HepG2 (cell line): ENCODE measurements around the gene HES3. TPM values are rescaled to one million over a fixed set of nuclear protein-coding genes. Genes with fewer than 3 reads are reported as not detected.

Experiments
- ATF2 ChIP-seq: sonication (generic); formaldehyde crosslinking; IDR thresholded peaks from 2 replicates; pipeline ENCODE4 v1.4.0; 2020; ENCODE audit warnings: missing genetic modification reagents
- EZH2 ChIP-seq: conservative IDR thresholded peaks from 2 replicates; pipeline ENCODE4 v1.6.1; 2012; ENCODE audit warnings: mild to moderate bottlenecking, low read depth, low read length, moderate library complexity
- GATAD2A ChIP-seq: IDR thresholded peaks from 2 replicates; pipeline ENCODE4 v1.6.1; 2016
- HMGXB4 ChIP-seq, 2 experiments: sonication (generic) in 1 of 2; formaldehyde crosslinking in 1 of 2; IDR thresholded peaks; 2 replicates each; pipeline versions ENCODE4 v1.4.0 to v1.6.1; 2018 to 2020; ENCODE audit warnings: missing genetic modification reagents in 2 of 2, borderline replicate concordance in 1 of 2, low read depth in 1 of 2, mild to moderate bottlenecking in 1 of 2, missing biosample characterization in 1 of 2
- NR2C2 ChIP-seq: sonication (generic); formaldehyde crosslinking; IDR thresholded peaks from 2 replicates; pipeline ENCODE4 v1.4.0; 2020; ENCODE audit warnings: missing genetic modification reagents, mild to moderate bottlenecking, moderate library complexity, borderline replicate concordance
- NR2F1 ChIP-seq, 2 experiments: fragments of 450-650 bp in 1 of 2; formaldehyde crosslinking in 1 of 2; IDR thresholded peaks; 2 replicates each; pipeline versions ENCODE4 v1.5.0 to v1.6.1; 2016 to 2020; ENCODE audit warnings: mild to moderate bottlenecking in 1 of 2, missing compliant biosample characterization in 1 of 2, missing genetic modification reagents in 1 of 2, moderate library complexity in 1 of 2
- NR2F6 ChIP-seq, 2 experiments: IDR thresholded peaks; 2 replicates each; pipeline ENCODE4 v1.6.1; 2016; ENCODE audit warnings: antibody characterized with exemption in 1 of 2, mild to moderate bottlenecking in 1 of 2
- PATZ1 ChIP-seq: sonication (generic); formaldehyde crosslinking; IDR thresholded peaks from 2 replicates; pipeline ENCODE4 v1.4.0; 2020; ENCODE audit warnings: missing genetic modification reagents
- POLR2AphosphoS5 ChIP-seq: IDR thresholded peaks from 2 replicates; pipeline ENCODE4 v1.6.1; 2012; ENCODE audit warnings: low read depth, low read length
- SP4 ChIP-seq: sonication (generic); formaldehyde crosslinking; IDR thresholded peaks from 2 replicates; pipeline ENCODE4 v1.8.1; 2023; ENCODE audit warnings: mild to moderate bottlenecking, missing genetic modification reagents
- STAG1 ChIP-seq: sonication (generic); formaldehyde crosslinking; IDR thresholded peaks from 2 replicates; pipeline ENCODE4 v1.4.0; 2020; ENCODE audit warnings: missing genetic modification reagents
- UBTF ChIP-seq: sonication (generic); formaldehyde crosslinking; IDR thresholded peaks from 2 replicates; pipeline ENCODE4 v1.4.0; 2020; ENCODE audit warnings: mild to moderate bottlenecking, missing genetic modification reagents
- WIZ ChIP-seq: sonication (generic); formaldehyde crosslinking; IDR thresholded peaks from 2 replicates; pipeline ENCODE4 v1.5.1; 2020; ENCODE audit warnings: mild to moderate bottlenecking, missing genetic modification reagents
- ZFY ChIP-seq: sonication (generic); formaldehyde crosslinking; IDR thresholded peaks from 2 replicates; pipeline ENCODE4 v1.4.0; 2020; ENCODE audit warnings: missing genetic modification reagents
- ZNF30 ChIP-seq: sonication (generic); formaldehyde crosslinking; IDR thresholded peaks from 2 replicates; pipeline ENCODE4 v1.5.0; 2020; ENCODE audit warnings: mild to moderate bottlenecking, missing genetic modification reagents
- ZNF414 ChIP-seq: sonication (generic); formaldehyde crosslinking; IDR thresholded peaks from 2 replicates; pipeline ENCODE4 v1.5.0; 2020; ENCODE audit warnings: missing genetic modification reagents
- ZNF629 ChIP-seq: sonication (generic); formaldehyde crosslinking; conservative IDR thresholded peaks from 2 replicates; pipeline ENCODE4 v1.5.0; 2020; ENCODE audit warnings: missing genetic modification reagents
- ZNF652 ChIP-seq: IDR thresholded peaks from 2 replicates; pipeline ENCODE4 v1.6.1; 2016; ENCODE audit warnings: low read depth, borderline replicate concordance
- ZNF891 ChIP-seq: sonication (generic); formaldehyde crosslinking; IDR thresholded peaks from 2 replicates; pipeline ENCODE4 v1.5.0; 2020; ENCODE audit warnings: mild to moderate bottlenecking, missing genetic modification reagents
- polyA plus RNA-seq, 8 experiments: library from polyadenylated mRNA; depleted of rRNA in 3 of 8; stranded (reverse) in 7 of 8; unstranded in 1 of 8; fragments of >200 nt; fragmentation: Illumina TruSeq in 4 of 8; extraction: Trizol in 4 of 8; gene quantifications; 2 replicates each; pipeline versions ENCODE4 v1.2.1 to v1.2.3, GENCODE V29; 2011 to 2016; ENCODE audit warnings: low read depth in 4 of 8, missing spikeins in 1 of 8, mixed read lengths in 1 of 8; ENCODE audit not compliant: insufficient read depth in 1 of 8
- total RNA-seq, 5 experiments: library from RNA; depleted of rRNA; stranded (reverse); fragments of >200 nt; fragmentation: Illumina TruSeq; extraction: Trizol; gene quantifications; 2 replicates each; pipeline ENCODE4 v1.2.3, GENCODE V29; 2016; ENCODE audit warnings: low read depth in 1 of 5

Gene HES3
- total and polyA plus RNA-seq, 2 of the 13 experiments (the other 11 are each of a cell fraction or from before 2014, with no cell fraction given), result not detected

GRCh38 chr1:6280761-6281451, 36.9 kb downstream of the HES3 start (continued):
- TF ChIP-seq NR2C2 (CRISPR knock-in tag), result peak; percentile 54; the same call in 1 of the 2 replicates
- TF ChIP-seq ZNF891 (CRISPR knock-in tag), result 0 out of 2 replicates have a peak, but pooled peaks have one; percentile 17
- no peak for TF ChIP-seq GATAD2A
- peak; percentile 64 for TF ChIP-seq ZFY (CRISPR knock-in tag)
- TF ChIP-seq ZNF30 (CRISPR knock-in tag), result no peak
- TF ChIP-seq ATF2 (CRISPR knock-in tag), result no peak
- peak in 1 of 2 experiments; percentile 49; a peak in 1 of 4 replicates for TF ChIP-seq HMGXB4 (CRISPR knock-in tag; IDR thresholded peaks at IDR 0.05; ENCODE audit: borderline replicate concordance in 1 of 2, low read depth in 1 of 2)
- TF ChIP-seq UBTF (CRISPR knock-in tag), result 0 out of 2 replicates have a peak, but pooled peaks have one; percentile 19
- TF ChIP-seq PATZ1 (CRISPR knock-in tag), result 0 out of 2 replicates have a peak, but pooled peaks have one; percentile 10
- TF ChIP-seq POLR2AphosphoS5, result no peak
- TF ChIP-seq ZNF629 (CRISPR knock-in tag), result no peak
- TF ChIP-seq ZNF414 (CRISPR knock-in tag), result no peak
- TF ChIP-seq NR2F6 (IDR thresholded peaks at IDR 0.05), result peak; percentile 35; the same call in 1 of the 2 replicates
- peak; percentile 79 for TF ChIP-seq NR2F6 (CRISPR knock-in tag; IDR thresholded peaks at IDR 0.05)
- no peak for TF ChIP-seq SP4 (CRISPR knock-in tag)
- 0 out of 4 replicates have a peak, but pooled peaks have one; percentile 11 to 28 for TF ChIP-seq NR2F1 (CRISPR knock-in tag; IDR thresholded peaks at IDR 0.05)
- no peak for TF ChIP-seq ZNF652
- no peak for TF ChIP-seq WIZ
- TF ChIP-seq EZH2, result no peak
- peak; percentile 73 for TF ChIP-seq STAG1 (CRISPR knock-in tag)
